LNCaP clone FGC (cell line): ENCODE data around the gene FRZB.

Experiments used
- DNase-seq: peaks from one replicate; pipeline ENCODE4 v3.0.0-alpha.2; 2011; ENCODE audit warnings: low read depth
- H3K4me3 ChIP-seq: 2 replicates; pipeline ENCODE4 v1.5.1; 2011; ENCODE audit warnings: mild to moderate bottlenecking, low read depth, low read length, control low read depth
- TF ChIP-seq, protein P1 (sequence below): IDR thresholded peaks from 2 replicates; pipeline ENCODE4 v1.5.1; 2012; ENCODE audit warnings: mild to moderate bottlenecking; ENCODE audit not compliant: control insufficient read depth, insufficient read depth; ENCODE audit errors: extremely low read depth

Gene FRZB

DNA sequence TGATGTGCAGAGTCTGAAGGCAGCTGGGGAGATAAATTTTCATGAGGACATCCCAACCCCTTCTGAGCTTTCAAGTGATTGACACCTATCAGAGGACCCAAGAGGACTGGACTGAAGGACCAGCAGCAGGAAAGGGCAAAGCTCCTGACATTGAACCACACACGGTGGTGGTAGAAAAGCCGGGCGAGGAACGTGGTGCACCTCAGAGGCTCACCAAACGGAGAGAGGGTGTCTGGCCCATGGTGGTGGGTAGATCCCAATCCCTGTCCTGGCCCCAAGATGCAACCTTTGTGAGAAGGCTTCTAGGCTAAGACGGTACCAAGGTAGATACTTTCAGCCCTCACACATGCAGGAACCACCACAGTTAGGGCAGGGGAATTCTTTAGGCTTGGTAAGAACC is 52.1 kb downstream of the FRZB start:
- no peak overlapping the region for H3K4me3 ChIP-seq
- no peak for DNase-seq
- TF ChIP-seq, protein P1, sequence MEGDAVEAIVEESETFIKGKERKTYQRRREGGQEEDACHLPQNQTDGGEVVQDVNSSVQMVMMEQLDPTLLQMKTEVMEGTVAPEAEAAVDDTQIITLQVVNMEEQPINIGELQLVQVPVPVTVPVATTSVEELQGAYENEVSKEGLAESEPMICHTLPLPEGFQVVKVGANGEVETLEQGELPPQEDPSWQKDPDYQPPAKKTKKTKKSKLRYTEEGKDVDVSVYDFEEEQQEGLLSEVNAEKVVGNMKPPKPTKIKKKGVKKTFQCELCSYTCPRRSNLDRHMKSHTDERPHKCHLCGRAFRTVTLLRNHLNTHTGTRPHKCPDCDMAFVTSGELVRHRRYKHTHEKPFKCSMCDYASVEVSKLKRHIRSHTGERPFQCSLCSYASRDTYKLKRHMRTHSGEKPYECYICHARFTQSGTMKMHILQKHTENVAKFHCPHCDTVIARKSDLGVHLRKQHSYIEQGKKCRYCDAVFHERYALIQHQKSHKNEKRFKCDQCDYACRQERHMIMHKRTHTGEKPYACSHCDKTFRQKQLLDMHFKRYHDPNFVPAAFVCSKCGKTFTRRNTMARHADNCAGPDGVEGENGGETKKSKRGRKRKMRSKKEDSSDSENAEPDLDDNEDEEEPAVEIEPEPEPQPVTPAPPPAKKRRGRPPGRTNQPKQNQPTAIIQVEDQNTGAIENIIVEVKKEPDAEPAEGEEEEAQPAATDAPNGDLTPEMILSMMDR = no peak

DNA sequence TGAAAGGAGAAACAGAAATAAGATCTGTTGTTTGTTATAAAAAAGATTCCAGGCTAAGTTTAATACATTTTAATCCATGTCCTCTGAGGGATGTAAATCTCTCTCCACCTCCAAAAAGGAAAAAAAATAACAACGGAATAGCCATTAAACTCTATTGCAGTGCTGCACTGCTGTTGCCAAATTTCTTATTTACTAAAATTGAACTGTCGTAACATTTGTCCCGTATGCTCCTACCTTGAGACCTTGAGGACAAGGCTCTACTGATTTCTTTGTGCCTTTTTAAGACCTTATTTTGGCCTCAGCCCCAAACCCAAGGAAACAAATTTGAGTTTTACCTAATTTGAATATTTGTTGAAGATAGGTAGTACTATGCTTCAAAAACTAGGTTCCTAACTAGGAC is 56.4 kb downstream of the FRZB start:
- TF ChIP-seq, protein P1 = no peak
- H3K4me3 ChIP-seq = no peak overlapping the region
- no peak for DNase-seq

DNA sequence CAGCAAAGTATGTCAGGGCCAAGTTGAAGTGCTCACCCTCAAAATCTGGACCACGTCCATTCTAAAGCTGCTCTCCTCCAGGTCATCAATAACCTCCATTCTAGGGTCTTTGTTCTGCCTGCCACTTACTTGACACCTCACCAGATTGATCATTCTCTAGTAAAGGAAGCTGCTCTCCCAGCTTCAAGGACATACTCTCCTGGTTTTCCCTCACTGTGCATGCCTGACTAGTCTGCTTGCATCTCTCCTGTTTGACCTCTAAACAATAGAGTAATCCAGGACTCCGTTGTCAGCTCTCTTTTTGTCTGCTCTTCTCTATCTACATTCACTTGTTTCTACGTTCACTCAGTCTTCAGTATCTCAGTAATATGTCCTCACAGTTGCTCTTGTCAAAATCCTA is 59.1 kb downstream of the FRZB start:
- DNase-seq = no peak
- H3K4me3 ChIP-seq = no peak overlapping the region

DNA sequence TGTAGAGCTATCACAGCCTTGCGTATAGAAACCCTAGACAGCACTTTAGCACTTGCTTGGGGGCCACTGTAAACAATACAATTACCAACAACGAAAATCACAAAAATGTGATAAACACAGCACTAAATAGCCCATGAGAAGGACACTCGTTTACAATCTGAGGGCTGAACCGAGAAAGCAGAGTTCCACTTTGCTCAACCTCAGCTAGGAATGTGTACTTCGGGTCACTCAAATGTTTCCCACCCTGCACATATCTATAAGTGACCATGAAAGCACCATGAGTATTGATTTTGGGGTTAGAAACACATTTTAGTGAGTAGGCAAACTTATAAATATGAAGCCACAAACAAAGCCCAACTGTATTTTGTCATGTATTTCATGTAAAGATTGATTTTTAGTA is 62.3 kb downstream of the FRZB start:
- H3K4me3 ChIP-seq = no peak overlapping the region
- DNase-seq = no peak
- TF ChIP-seq, protein P1 = no peak

More for the DNA sequence above, 59.1 kb downstream of the FRZB start:
- TF ChIP-seq, protein P1 = no peak

- H3K4me3 ChIP-seq = no peak overlapping the region
- DNase-seq = no peak
- TF ChIP-seq, protein P1 = no peak
Measured at GRCh38 chr2:182798736-182799135, 67.7 kb downstream of the FRZB start.

- no peak for DNase-seq
- TF ChIP-seq, protein P1 = no peak
- no peak overlapping the region for H3K4me3 ChIP-seq
Measured at GRCh38 chr2:182792441-182792840, 74.0 kb downstream of the FRZB start.

DNA sequence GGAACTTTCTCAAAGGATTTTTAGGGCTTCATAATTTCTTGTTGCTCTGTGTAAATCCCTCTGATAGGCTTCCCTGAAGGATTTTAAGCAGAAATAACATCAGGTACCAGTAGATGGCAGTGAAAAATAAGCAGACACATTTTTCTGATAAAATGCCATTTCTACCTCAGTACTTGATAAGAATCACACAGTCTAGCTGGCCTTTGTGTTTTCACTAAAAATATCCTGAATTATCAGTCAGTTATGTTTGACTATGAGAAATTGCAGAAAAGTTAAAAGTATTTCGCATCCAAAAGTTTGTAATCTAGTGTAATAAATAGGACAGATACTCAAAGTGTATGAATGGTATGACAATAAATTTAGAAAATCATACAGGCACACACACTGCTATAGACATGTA is 81.7 kb downstream of the FRZB start:
- H3K4me3 ChIP-seq = no peak overlapping the region
- TF ChIP-seq, protein P1 = peak; percentile 60
- no peak for DNase-seq
